ENCODE measurements around the gene TBC1D16.

TBC1D16 gene

GRCh38 chr17:79936050-79936449 lies 99.6 kb downstream of the TBC1D16 start:
- DNase-seq: no peak

GRCh38 chr17:79935197-79935885 lies 100.3 kb downstream of the TBC1D16 start:
- DNase-seq: no peak

GRCh38 chr17:79934653-79934970 lies 101.1 kb downstream of the TBC1D16 start:
- DNase-seq: no peak

- DNase-seq: no peak
Observed at GRCh38 chr17:79933863-79934652, 101.6 kb downstream of the TBC1D16 start.

GRCh38 chr17:79932451-79933306 lies 103.0 kb downstream of the TBC1D16 start:
- DNase-seq: no peak

- DNase-seq: no peak
Observed at GRCh38 chr17:79931817-79932309, 103.8 kb downstream of the TBC1D16 start.

- no peak for DNase-seq
Observed at GRCh38 chr17:79930877-79931816, 104.5 kb downstream of the TBC1D16 start.

GRCh38 chr17:79930062-79930876 lies 105.4 kb downstream of the TBC1D16 start:
- DNase-seq: no peak

GRCh38 chr17:79929257-79930061 lies 106.2 kb downstream of the TBC1D16 start:
- no peak for DNase-seq

- no peak for DNase-seq
Observed at GRCh38 chr17:79928502-79929256, 107.0 kb downstream of the TBC1D16 start.

GRCh38 chr17:79927688-79928501 lies 107.8 kb downstream of the TBC1D16 start:
- no peak for DNase-seq

- DNase-seq: no peak
Observed at GRCh38 chr17:79927136-79927661, 108.5 kb downstream of the TBC1D16 start.

GRCh38 chr17:79926605-79927135 lies 109.0 kb downstream of the TBC1D16 start:
- no peak for DNase-seq

GRCh38 chr17:79926142-79926604 lies 109.5 kb downstream of the TBC1D16 start:
- no peak for DNase-seq

- no peak for DNase-seq
Observed at GRCh38 chr17:79925242-79925957, 110.3 kb downstream of the TBC1D16 start.

GRCh38 chr17:79924639-79924976 lies 111.1 kb downstream of the TBC1D16 start:
- no peak for DNase-seq

GRCh38 chr17:79923974-79924638 lies 111.6 kb downstream of the TBC1D16 start:
- DNase-seq: no peak
